SU-DHL-6 (cell line): ENCODE measurements around the gene OTUB2.

ENCODE experiments used
- H2AFZ ChIP-seq: fragments of 200-600 bp; sonication (generic); 2 replicates; pipeline ENCODE4 v1.6.1; 2014; ENCODE audit warnings: low read depth, mild to moderate bottlenecking, moderate library complexity, mixed read lengths, antibody characterized with exemption, low read length; ENCODE audit not compliant: severe bottlenecking
- H3F3A ChIP-seq: fragments of 200-600 bp; shearing (Covaris generic); 2 replicates; pipeline ENCODE4 v1.6.0; 2016; ENCODE audit warnings: antibody characterized with exemption, mild to moderate bottlenecking; ENCODE audit not compliant: insufficient read depth
- H3K27ac ChIP-seq: fragments of 200-600 bp; sonication (generic); 2 replicates; pipeline ENCODE4 v1.5.1; 2016; ENCODE audit warnings: low read depth, mild to moderate bottlenecking, low read length, moderate library complexity, mixed read lengths
- H3K27me3 ChIP-seq: fragments of 200-600 bp; sonication (generic), shearing (Covaris generic); 2 replicates; pipeline ENCODE4 v1.6.0; 2014; ENCODE audit warnings: mild to moderate bottlenecking, low read length
- H3K36me3 ChIP-seq: fragments of 200-600 bp; sonication (generic); 2 replicates; pipeline ENCODE4 v1.6.1; 2014; ENCODE audit warnings: mild to moderate bottlenecking, low read length, mixed read lengths
- H3K4me2 ChIP-seq: fragments of 300-600, 200-600 bp; shearing (Covaris generic), sonication (generic); 2 replicates; pipeline ENCODE4 v1.6.0; 2014; ENCODE audit warnings: low read length, low read depth, mild to moderate bottlenecking; ENCODE audit not compliant: poor library complexity, severe bottlenecking
- H3K4me3 ChIP-seq: fragments of 200-600 bp; sonication (generic); 2 replicates; pipeline ENCODE4 v1.5.1; 2014; ENCODE audit warnings: antibody characterized with exemption, low read length, mild to moderate bottlenecking, mixed read lengths; ENCODE audit not compliant: insufficient read depth, poor library complexity, severe bottlenecking
- H3K79me2 ChIP-seq: fragments of 200-600 bp; sonication (generic); 2 replicates; pipeline ENCODE4 v1.6.1; 2014; ENCODE audit warnings: mild to moderate bottlenecking, low read length, moderate library complexity; ENCODE audit not compliant: insufficient read depth
- H3K9ac ChIP-seq: fragments of 200-600 bp; sonication (generic); 2 replicates; pipeline ENCODE4 v1.7.0; 2014; ENCODE audit warnings: mild to moderate bottlenecking, low read length
- H3K9me2 ChIP-seq: fragments of 200-600 bp; sonication (generic); replicated peaks from 2 replicates; pipeline ENCODE4 v1.6.1; 2014; ENCODE audit warnings: low read length; ENCODE audit not compliant: insufficient read depth
- H3K9me3 ChIP-seq: fragments of 200-600 bp; sonication (generic); 2 replicates; pipeline ENCODE4 v1.6.1; 2014; ENCODE audit warnings: low read length, mixed read lengths; ENCODE audit not compliant: insufficient read depth
- H4K20me1 ChIP-seq: fragments of 200-600 bp; sonication (generic); 2 replicates; pipeline ENCODE4 v1.6.1; 2014; ENCODE audit warnings: low read depth, mild to moderate bottlenecking, antibody characterized with exemption, low read length, moderate library complexity, mixed read lengths
- EZH2phosphoT487 ChIP-seq: fragments of 200-600 bp; sonication (generic), shearing (Covaris generic); conservative IDR thresholded peaks from 2 replicates; pipeline ENCODE4 v1.6.1; 2018; ENCODE audit warnings: mild to moderate bottlenecking, antibody characterized with exemption, low read length, moderate library complexity, mixed read lengths
- TF ChIP-seq, protein P1 (sequence below): fragments of 200-600 bp; sonication (generic); IDR thresholded peaks from one replicate; pipeline ENCODE4 v1.5.1; 2017; ENCODE audit warnings: antibody characterized with exemption, mild to moderate bottlenecking, low read length, moderate library complexity; ENCODE audit not compliant: insufficient read depth, poor library complexity, severe bottlenecking

The OTUB2 gene

DNA sequence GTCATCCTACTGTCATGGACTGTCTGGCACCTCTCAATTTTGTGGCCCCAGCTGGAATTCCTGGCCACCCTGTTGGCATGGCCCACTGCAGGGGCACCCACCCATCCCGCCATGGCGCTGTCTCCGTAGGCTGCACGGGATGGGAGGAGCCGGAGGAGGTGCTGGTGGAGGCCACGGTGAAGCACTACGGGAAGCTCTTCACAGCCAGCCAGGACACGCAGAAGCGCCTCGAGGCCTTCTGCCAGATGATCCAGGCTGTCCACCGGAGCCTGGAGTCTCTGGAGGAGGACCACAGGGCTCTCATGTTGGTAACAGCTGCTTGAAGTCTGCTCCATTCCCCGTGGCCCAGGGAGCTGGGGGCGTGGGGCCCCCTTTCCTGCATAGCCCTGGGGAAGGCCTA lies 25.1 kb upstream of the OTUB2 start:
- no peak overlapping the region for H2AFZ ChIP-seq
- no peaks in the 10 kb centered on the region for H3K27me3 ChIP-seq
- no peaks in the 10 kb centered on the region for H3K36me3 ChIP-seq
- no peak overlapping the region for H3K4me3 ChIP-seq
- no peaks in the 10 kb centered on the region for H3K79me2 ChIP-seq
- H3K9me3 ChIP-seq, result no peaks in the 10 kb centered on the region
- no peaks in the 10 kb centered on the region for H3F3A ChIP-seq
- H3K27ac ChIP-seq, result 0 out of 2 replicates have a peak overlapping the region, but pooled peaks have one; percentile 24
- H3K9me2 ChIP-seq, result no peaks in the 10 kb centered on the region
- H3K4me2 ChIP-seq, result no peak overlapping the region
- no peaks in the 10 kb centered on the region for H4K20me1 ChIP-seq
- TF ChIP-seq EZH2phosphoT487, result no peak
- TF ChIP-seq, protein P1, sequence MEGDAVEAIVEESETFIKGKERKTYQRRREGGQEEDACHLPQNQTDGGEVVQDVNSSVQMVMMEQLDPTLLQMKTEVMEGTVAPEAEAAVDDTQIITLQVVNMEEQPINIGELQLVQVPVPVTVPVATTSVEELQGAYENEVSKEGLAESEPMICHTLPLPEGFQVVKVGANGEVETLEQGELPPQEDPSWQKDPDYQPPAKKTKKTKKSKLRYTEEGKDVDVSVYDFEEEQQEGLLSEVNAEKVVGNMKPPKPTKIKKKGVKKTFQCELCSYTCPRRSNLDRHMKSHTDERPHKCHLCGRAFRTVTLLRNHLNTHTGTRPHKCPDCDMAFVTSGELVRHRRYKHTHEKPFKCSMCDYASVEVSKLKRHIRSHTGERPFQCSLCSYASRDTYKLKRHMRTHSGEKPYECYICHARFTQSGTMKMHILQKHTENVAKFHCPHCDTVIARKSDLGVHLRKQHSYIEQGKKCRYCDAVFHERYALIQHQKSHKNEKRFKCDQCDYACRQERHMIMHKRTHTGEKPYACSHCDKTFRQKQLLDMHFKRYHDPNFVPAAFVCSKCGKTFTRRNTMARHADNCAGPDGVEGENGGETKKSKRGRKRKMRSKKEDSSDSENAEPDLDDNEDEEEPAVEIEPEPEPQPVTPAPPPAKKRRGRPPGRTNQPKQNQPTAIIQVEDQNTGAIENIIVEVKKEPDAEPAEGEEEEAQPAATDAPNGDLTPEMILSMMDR, result no peak
- H3K9ac ChIP-seq, result peak overlapping the region; percentile 34; the same call in 1 of the 2 replicates

- peak overlapping the region; percentile 5 for H2AFZ ChIP-seq
- no peaks in the 10 kb centered on the region for H3K27me3 ChIP-seq
- no peaks in the 10 kb centered on the region for H4K20me1 ChIP-seq
- no peaks in the 10 kb centered on the region for H3K9me2 ChIP-seq
- peak overlapping the region; percentile 34; the same call in 1 of the 2 replicates for H3K9ac ChIP-seq
- H3F3A ChIP-seq, result no peaks in the 10 kb centered on the region
- H3K4me2 ChIP-seq, result peak overlapping the region; percentile 1
- no peaks in the 10 kb centered on the region for H3K9me3 ChIP-seq
- H3K79me2 ChIP-seq, result no peaks in the 10 kb centered on the region
- peak overlapping the region; percentile 24; the same call in 1 of the 2 replicates for H3K27ac ChIP-seq
- TF ChIP-seq EZH2phosphoT487, result no peak
- TF ChIP-seq, protein P1, result peak; percentile 95
- no peak overlapping the region for H3K4me3 ChIP-seq
- H3K36me3 ChIP-seq, result no peaks in the 10 kb centered on the region
Measured at GRCh38 chr14:94001501-94002396, 24.4 kb upstream of the OTUB2 start.

DNA sequence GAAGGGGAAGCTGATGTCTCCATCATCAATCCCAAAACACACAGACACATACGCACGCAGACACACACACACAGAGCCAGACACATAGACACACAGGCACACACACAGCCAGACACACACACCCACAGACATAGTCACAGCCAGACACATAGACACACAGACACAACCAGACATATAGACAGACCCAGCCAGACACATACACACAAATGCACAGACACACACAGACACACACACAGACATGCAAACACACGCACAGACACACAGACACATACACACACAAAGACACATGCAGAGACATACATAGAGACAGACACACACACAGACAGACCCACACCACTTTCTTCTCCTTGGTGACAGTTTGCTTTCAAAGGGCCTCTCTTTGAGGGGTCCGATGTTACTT lies 22.7 kb upstream of the OTUB2 start:
- Histone ChIP-seq H3K9ac (no peak overlapping the region), H3K27ac (no peak overlapping the region), H3K4me3 (no peak overlapping the region), H3K9me2 (no peaks in the 10 kb centered on the region), H2AFZ (no peak overlapping the region), H3K36me3 (no peaks in the 10 kb centered on the region), H3F3A (no peaks in the 10 kb centered on the region), H3K4me2 (no peak overlapping the region), H3K9me3 (no peaks in the 10 kb centered on the region), H3K27me3 (no peaks in the 10 kb centered on the region), H3K79me2 (no peaks in the 10 kb centered on the region), H4K20me1 (no peaks in the 10 kb centered on the region)
- TF ChIP-seq EZH2phosphoT487, result no peak
- TF ChIP-seq, protein P1, result no peak
